Measurements from ENCODE around the gene AP5Z1. TPM values are rescaled to one million over a fixed set of nuclear protein-coding genes. Genes with fewer than 3 reads are reported as not detected.

The AP5Z1 gene
- polyA plus RNA-seq, 1 donor = 18.9 TPM

GRCh38 chr7:4822677-4823076, 47.3 kb downstream of the AP5Z1 start:
- DNase-seq = no peak

DNA sequence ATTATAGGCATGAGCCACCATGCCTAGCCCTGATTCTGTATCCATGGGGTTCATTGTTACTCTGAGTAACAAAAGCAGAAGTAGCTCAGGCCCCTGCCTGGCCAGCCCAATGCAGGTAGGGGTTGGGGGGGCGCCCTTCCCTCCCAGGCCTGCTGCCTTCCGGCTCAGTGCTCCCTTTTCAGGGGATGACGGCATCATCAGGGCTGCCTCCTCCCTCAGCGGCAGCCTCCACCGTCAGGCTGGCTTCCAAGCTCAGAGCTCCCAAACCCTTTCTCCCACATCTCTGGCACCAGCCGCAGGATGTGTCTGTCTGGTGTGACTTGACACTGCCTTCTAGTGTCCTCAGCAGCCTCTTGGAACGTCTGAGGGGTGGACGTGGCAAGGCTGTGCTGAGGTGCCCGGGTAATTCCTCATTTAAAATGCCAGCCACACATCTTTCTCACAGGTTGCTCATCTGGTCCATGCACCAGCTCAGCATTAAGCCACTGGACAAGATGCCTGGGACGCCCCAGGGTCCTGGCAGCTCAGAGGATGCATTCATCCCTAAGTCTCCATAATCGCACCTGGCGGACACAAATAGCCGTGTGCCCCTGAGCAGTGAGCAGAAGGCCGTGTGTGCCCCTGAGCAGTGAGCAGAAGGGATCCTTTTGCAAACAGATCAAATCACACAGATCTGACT, 48.2 kb downstream of the AP5Z1 start:
- no peak for DNase-seq

DNA sequence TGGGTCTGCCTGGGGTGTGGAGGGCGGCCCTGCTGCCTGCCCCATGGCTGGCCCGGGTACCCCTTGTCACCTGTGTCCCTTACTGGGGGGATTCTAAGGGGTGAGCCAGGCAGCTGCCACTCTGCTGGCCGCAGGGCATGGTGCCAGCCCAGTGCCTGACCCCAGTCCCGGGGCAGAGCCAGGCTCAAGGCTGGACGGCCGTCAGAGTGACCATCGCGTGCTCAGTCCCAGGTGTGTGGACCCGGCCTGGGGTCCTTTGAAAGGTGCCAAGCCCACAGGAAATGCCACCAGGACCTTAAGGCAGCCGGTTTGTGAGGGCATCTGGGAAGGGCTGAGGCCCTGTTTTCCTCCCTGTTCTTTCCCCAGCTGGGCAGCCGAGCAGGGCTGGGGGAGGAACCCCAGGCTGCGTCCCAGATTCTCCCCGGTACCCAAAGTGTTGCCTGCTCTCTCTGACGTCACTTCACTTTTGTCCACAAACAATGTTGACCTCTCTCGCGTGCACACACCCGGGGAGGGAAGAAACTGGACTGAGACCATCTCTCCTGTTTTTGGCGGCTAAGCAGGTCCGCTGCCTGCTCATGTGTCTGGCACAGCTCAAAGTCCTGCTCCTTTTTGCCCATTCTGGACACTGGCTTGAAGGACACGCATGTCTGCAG, 48.8 kb downstream of the AP5Z1 start:
- DNase-seq = no peak

DNA sequence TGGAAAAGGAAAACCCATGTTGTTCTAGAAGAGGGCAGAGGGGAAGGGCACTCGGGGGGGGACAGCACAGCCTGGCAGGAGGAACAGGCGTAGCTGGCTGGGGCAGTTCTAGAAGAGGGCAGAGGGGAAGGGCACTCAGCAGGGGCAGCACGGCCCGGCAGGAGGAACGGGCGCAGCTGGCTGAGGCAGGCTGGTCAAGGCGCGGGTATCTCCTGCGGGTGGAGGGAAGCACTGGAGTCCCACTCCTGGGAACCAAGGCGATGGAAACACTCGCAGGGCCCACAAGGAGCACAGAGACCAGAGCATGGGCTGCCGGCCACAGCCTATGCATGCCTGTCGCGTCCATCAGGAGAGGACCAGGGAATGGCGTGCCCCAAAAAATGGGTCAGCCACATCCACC, 49.7 kb downstream of the AP5Z1 start:
- DNase-seq = no peak

- no peak for DNase-seq
Measured at GRCh38 chr7:4828720-4829383, 53.4 kb downstream of the AP5Z1 start.

DNA sequence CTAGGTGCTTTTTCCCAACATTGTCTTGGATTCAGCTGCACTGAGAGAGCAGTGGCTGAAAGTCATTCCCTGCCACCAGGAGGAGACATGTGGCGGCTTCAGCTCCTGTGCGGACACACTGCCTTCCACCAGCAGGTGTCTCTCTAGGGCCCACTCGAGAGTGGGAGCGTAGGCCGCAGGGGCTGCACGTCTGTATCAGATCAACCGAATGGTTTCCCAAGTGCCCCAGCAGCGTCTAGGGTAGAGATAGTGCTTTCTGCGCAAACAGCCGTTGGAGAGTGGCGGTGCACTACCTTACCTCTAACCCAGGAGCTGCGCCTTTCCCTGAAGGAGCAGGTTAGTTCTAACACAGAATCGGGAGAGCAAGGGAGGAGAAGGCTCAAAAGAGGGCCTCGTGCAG, 54.8 kb downstream of the AP5Z1 start:
- DNase-seq = peak; percentile 79

DNA sequence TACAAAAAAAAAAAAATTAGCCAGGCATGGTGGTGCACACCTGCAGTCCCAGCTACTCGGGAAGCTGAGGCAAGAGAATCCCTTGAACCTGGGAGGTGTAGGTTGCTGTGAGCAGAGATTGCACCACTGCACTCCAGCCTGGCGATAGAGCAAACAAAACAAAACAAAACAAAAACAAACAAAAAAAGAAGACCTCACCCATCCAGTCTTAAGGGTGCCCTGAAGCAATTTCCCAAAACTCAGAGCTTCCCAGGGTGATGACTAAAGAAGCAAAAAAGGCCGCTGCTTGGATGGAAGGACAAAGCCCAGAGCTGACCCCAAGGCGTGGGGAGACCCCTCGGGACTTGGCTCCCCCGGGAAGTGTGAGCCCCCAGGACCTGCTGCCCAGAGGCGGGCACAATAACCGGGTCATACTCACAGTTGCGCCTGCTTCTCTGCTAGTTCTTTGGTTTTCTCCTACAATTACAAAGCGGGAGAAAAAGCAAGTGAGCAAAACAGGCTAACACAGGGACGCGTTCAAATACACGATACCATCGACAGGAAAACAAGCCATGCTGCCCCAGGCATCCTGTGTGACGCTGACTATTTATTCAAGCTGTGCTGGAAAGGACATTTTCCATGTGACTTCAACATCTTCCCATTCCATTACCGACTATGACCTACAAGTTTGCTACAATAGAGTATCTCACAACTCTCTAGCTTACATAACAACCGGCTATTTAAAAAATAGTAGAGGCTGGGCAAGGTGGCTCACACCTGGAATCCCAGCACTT, 56.5 kb downstream of the AP5Z1 start:
- no peak for DNase-seq

GRCh38 chr7:4832711-4833110, 57.3 kb downstream of the AP5Z1 start:
- no peak for DNase-seq

DNA sequence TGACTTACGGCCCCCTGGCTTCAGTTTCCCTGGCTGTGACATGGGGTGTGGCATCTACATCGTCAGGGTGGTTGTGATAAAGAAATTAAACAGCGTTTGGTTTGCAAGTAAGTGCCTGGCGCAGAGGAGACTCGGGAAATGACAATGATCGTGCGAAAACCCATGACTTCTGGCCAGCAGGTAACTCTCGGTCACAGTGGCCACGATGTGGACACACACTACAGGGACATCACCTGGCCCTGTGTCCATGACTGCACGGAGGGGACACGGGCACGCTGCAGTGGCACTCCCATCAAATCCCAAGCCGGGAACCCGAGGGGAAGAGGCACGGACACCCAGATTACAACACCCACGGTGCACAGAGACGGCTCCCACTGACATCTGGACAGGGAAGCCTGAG, 57.8 kb downstream of the AP5Z1 start:
- no peak for DNase-seq

DNA sequence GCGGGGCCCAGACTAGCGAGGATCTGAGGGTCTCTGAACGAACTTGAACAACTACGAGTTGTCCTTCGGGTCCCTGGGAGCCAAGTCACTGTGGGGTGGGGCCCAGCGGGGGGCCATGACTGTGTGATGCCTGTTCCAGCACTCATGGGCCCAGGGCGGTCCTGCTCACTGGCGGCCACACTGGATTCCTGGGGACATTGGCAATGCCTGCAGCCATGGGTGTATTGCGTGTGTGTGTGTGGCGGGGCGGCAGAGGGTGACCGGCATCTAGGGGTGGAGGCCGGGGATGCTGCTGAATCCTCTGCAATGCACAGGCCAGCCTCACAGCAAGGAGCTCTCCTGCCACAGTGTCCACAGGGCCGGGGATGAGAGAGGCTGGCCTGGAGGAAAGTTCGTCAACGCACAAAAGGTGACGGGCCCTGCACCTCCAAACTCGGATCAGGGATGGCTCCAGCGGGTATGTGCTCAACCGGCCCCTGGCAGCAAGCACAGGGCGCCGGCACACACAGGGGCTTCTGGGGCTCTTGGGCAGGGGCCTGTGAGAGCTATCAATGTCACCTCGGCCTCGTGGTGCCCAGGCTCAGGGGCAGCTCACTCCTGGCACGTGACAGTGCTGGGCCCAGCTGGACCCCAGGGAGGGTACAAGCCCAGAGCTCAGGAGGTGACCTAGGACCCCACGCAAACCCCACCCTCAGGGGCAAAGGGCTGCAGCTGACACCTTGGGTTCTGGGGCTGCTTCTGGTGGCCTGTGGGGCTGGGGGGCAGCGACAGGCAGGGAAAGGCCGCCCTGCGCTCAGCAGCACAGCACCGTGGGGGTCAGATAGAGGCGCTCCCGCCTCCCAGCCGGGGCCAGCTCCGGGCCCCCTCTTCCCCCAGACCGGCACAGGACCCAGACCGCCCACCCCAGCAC, 58.5 kb downstream of the AP5Z1 start:
- no peak for DNase-seq

DNA sequence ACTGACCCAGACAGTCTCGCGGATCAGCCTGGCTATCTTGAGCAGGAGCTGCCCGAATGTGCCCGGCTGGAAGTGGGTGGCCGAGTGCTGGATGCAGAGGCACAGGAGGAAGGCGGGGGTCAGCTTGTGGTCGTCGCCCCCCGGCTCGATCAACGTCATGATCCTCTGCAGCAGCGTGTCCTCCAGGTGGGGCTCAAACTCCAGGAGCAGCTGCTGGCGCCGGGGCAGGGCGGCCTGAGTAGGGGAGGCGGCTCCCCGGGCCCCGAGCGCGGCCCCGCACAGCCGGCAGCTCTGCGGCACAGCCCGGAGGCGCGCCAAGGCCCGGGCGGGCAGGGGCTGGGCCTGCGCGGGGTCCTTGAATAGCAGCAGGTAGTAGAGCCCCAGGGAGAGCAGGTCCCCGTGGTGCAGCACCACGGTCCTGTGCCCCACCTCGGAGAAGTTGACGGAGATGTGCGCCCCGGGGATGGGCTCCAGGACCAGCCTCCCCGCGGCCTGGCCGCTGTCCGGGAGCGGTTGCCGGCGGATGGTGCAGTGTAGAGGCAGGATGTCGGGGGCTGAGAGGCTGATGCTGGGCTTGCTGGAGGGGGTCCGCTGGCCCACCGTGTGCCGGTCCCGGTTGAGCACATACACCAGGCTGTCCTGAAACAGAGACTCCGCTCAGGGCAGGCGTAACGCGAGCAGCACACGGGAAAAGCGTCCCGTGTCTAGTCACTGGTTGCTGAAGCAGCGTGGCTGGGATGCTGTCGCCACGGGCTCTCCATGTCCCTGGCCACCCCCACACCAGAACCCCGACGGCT, 59.4 kb downstream of the AP5Z1 start:
- DNase-seq = no peak

DNA sequence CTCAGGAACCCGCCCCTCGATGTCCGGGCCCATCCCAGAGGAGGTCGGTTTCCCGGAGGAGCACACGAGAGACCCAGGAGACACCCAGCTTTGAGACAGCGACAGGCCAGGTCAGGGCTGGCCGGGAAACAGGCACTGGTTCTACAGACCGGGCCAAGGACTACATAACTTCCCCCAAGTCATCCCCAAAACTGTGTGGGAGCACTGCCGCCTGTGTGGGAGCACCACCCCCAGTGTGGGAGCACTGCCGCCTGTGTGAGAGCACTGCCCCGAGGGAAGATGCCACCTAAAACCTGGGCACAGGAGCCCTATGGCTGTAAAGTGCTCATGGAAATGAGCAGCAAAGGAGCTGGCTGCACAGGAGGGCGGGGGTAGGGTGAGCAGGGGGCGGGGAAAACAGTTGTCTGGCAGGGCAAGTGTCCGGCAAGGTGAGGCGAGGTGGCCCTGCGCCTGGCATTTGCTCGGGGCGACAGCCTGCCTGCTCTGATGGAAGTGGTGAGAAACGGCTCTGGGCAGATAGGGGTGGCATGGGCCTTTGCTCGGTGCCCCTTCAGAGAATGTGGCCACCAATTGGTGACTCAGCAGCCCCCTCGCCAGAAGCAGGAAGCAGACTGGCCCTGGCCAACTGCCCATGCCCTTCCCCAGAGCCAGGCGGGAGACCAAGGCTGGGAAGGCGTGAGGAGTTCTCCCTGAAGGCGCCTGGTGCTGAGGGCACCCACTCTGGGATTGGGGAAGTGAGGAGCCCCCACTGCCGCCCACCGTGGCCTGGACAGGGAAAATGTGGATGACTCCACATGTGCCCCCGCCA, 60.2 kb downstream of the AP5Z1 start:
- no peak for DNase-seq

DNA sequence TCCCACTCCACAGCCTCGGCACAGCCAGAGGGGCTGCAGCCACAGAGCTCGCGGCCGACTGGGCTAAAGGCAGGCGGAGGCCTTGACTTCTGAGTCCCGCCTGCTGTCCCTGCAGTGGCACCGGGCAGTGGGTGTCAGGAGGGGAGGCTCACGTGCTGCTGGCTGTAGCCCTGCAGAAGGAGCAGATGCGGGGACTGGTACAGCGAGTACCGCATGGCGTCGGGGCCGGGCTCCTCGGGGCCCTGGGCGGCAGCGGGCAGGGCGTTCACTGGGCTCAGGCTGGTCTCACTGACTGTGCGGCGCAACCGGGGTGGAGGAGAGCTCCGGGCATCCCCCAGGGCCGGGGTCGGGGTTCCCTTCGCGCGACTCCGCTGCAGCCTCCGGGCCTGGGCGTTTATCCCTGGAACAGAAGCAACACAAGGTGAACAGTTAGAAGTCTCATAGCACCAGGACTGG, 60.8 kb downstream of the AP5Z1 start:
- no peak for DNase-seq

- no peak for DNase-seq
Measured at GRCh38 chr7:4837041-4837802, 61.8 kb downstream of the AP5Z1 start.

GRCh38 chr7:4837803-4838625, 62.6 kb downstream of the AP5Z1 start:
- DNase-seq = no peak

- no peak for DNase-seq
Measured at GRCh38 chr7:4838626-4839334, 63.4 kb downstream of the AP5Z1 start.

DNA sequence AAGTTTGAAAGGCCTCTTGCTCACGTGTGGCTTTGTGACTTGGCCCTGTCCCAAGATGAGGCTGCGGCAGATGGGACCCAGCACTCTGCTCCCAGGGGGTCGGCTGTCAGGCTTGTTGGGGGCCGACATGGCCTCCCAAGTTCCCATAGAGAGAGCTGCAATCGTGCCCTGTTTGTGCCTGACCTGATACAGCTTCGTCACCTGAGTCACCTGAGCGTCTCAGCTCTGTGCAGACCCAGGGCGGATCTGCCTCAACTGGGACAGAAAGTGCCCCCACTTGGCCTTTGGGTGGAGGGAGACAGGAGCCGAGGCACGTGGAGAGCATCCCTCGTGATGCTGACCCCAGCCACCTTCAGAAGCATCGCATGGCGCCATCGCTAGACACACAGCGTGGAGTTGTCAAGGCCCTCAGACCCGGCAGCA, 64.7 kb downstream of the AP5Z1 start:
- no peak for DNase-seq
